ENCODE measurements around the gene ERC1. TPM values are rescaled to one million over a fixed set of nuclear protein-coding genes. Genes with fewer than 3 reads are reported as not detected.
"Not testable (repeated sequence)": the region's sequence is repeated elsewhere in the genome, so short reads cannot be mapped to it uniquely, and the experiment has no call there.

ERC1 gene
- total RNA-seq, 1 donor from 2014 or later: 42.6 TPM

GRCh38 chr12:1071182-1071581, 80.2 kb downstream of the ERC1 start:
- H3K9me3 Mint-ChIP-seq: no peaks in the 10 kb centered on the region
- H3K4me3 Mint-ChIP-seq (ENCODE audit: low read depth): no peak overlapping the region
- H3K27ac Mint-ChIP-seq: no peak overlapping the region
- peaks cover 9% of the 10 kb centered on the region for H3K4me1 Mint-ChIP-seq (ENCODE audit: low read depth)
- H3K27me3 Mint-ChIP-seq (ENCODE audit: low read depth): peaks cover 2% of the 10 kb centered on the region
- no peak for DNase-seq (ENCODE audit: low spot score)
- H3K36me3 Mint-ChIP-seq (ENCODE audit: low read depth): peaks cover under 1% of the 10 kb centered on the region
- intact Hi-C loops (cut with micrococcal nuclease): no loop called here

GRCh38 chr12:1073652-1074051, 82.6 kb downstream of the ERC1 start:
- no peak overlapping the region for H3K4me3 Mint-ChIP-seq (ENCODE audit: low read depth)
- intact Hi-C loops (cut with micrococcal nuclease): no loop called here
- no peaks in the 10 kb centered on the region for H3K9me3 Mint-ChIP-seq
- H3K27ac Mint-ChIP-seq: no peak overlapping the region
- H3K27me3 Mint-ChIP-seq (ENCODE audit: low read depth): peaks cover 2% of the 10 kb centered on the region
- no peaks in the 10 kb centered on the region for H3K36me3 Mint-ChIP-seq (ENCODE audit: low read depth)
- DNase-seq (ENCODE audit: low spot score): no peak
- peaks cover 9% of the 10 kb centered on the region for H3K4me1 Mint-ChIP-seq (ENCODE audit: low read depth)

- intact Hi-C loops (cut with micrococcal nuclease): no loop called here
- no peak for DNase-seq (ENCODE audit: low spot score)
- no peaks in the 10 kb centered on the region for H3K27me3 Mint-ChIP-seq (ENCODE audit: low read depth)
- H3K36me3 Mint-ChIP-seq (ENCODE audit: low read depth): no peaks in the 10 kb centered on the region
- no peaks in the 10 kb centered on the region for H3K9me3 Mint-ChIP-seq
- H3K27ac Mint-ChIP-seq: no peak overlapping the region
- H3K4me1 Mint-ChIP-seq (ENCODE audit: low read depth): peaks cover 13% of the 10 kb centered on the region
- H3K4me3 Mint-ChIP-seq (ENCODE audit: low read depth): no peak overlapping the region
Measured at GRCh38 chr12:1077036-1077803, 86.2 kb downstream of the ERC1 start.

- intact Hi-C loops (cut with micrococcal nuclease): no loop called here
- Mint-ChIP-seq H3K4me3 (ENCODE audit: low read depth) (no peak overlapping the region), H3K36me3 (ENCODE audit: low read depth) (no peaks in the 10 kb centered on the region), H3K9me3 (no peaks in the 10 kb centered on the region), H3K27me3 (ENCODE audit: low read depth) (no peaks in the 10 kb centered on the region), H3K27ac (no peak overlapping the region), H3K4me1 (ENCODE audit: low read depth) (peaks cover 13% of the 10 kb centered on the region)
- no peak for DNase-seq (ENCODE audit: low spot score)
Measured at GRCh38 chr12:1078002-1078401, 87.0 kb downstream of the ERC1 start.

DNA sequence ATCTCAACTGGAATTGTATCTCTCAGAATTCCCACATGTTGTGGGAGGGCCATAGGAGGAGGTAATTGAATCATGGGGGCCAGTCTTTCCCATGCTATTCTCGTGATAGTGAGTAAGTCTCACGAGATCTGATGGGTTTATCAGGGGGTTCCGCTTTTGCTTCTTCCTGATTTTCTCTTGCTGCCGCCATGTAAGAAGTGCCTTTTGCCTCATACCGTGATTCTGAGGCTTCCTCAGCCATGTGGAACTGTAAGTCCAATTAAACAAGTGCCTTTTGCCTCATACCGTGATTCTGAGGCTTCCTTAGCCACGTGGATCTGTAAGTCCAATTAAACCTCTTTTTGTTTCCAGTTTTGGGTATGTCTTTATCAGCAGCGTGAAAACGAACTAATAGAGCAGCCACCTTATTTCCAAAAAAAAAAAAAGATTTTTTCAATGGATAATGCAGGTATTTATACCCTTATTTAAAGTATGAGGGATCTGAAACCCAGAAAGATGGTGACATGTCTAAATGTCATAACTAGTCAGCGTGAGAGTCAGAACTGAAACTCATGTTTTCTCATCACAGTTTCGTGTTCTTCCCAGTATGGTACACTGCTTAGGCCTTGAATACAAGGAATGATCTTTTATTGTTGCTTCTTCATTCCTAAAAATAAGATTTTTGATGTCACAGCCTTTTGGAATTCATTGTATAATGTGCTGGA, 89.6 kb downstream of the ERC1 start:
- no peaks in the 10 kb centered on the region for H3K9me3 Mint-ChIP-seq
- H3K4me1 Mint-ChIP-seq (ENCODE audit: low read depth): peaks cover 13% of the 10 kb centered on the region
- no peaks in the 10 kb centered on the region for H3K36me3 Mint-ChIP-seq (ENCODE audit: low read depth)
- no peak overlapping the region for H3K4me3 Mint-ChIP-seq (ENCODE audit: low read depth)
- no peak for DNase-seq (ENCODE audit: low spot score)
- intact Hi-C loops (cut with micrococcal nuclease): no loop called here
- no peak overlapping the region for H3K27ac Mint-ChIP-seq
- H3K27me3 Mint-ChIP-seq (ENCODE audit: low read depth): no peaks in the 10 kb centered on the region

DNA sequence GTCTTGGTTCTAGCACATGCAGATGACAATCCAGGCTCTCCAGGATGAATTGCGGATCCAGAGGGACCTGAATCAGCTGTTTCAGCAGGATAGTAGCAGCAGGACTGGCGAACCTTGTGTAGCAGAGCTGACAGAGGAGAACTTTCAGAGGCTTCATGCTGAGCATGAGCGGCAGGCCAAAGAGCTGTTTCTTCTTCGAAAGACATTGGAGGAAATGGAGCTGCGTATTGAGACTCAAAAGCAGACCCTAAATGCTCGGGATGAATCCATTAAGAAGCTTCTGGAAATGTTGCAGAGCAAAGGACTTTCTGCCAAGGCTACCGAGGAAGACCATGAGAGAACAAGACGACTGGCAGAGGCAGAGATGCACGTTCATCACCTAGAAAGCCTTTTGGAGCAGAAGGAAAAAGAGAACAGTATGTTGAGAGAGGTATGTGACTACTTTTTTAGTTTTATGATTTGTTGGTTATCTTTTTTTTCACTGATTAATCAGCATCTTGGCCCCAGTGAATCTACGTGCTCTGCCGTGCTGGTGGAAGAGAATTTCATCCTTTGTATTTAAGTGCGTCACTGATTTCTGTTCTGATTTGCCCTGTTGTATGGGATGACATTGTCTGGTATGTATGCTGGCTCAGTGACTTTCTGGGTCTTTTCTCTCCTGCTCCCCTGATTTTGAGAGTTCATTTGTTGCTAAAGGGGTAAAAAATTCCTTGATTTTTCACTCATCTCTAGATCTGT, 92.3 kb downstream of the ERC1 start:
- H3K27ac Mint-ChIP-seq: no peak overlapping the region
- H3K9me3 Mint-ChIP-seq: no peaks in the 10 kb centered on the region
- no peaks in the 10 kb centered on the region for H3K27me3 Mint-ChIP-seq (ENCODE audit: low read depth)
- intact Hi-C loops (cut with micrococcal nuclease): no loop called here
- no peak overlapping the region for H3K4me3 Mint-ChIP-seq (ENCODE audit: low read depth)
- H3K4me1 Mint-ChIP-seq (ENCODE audit: low read depth): peaks cover 13% of the 10 kb centered on the region
- DNase-seq (ENCODE audit: low spot score): no peak
- no peaks in the 10 kb centered on the region for H3K36me3 Mint-ChIP-seq (ENCODE audit: low read depth)

- no peak overlapping the region for H3K27ac Mint-ChIP-seq
- intact Hi-C loops (cut with micrococcal nuclease): no loop called here
- H3K36me3 Mint-ChIP-seq (ENCODE audit: low read depth): no peaks in the 10 kb centered on the region
- no peaks in the 10 kb centered on the region for H3K27me3 Mint-ChIP-seq (ENCODE audit: low read depth)
- DNase-seq (ENCODE audit: low spot score): no peak
- no peak overlapping the region for H3K4me3 Mint-ChIP-seq (ENCODE audit: low read depth)
- H3K4me1 Mint-ChIP-seq (ENCODE audit: low read depth): peaks cover 13% of the 10 kb centered on the region
- no peaks in the 10 kb centered on the region for H3K9me3 Mint-ChIP-seq
Measured at GRCh38 chr12:1083889-1084262, 92.9 kb downstream of the ERC1 start.

DNA sequence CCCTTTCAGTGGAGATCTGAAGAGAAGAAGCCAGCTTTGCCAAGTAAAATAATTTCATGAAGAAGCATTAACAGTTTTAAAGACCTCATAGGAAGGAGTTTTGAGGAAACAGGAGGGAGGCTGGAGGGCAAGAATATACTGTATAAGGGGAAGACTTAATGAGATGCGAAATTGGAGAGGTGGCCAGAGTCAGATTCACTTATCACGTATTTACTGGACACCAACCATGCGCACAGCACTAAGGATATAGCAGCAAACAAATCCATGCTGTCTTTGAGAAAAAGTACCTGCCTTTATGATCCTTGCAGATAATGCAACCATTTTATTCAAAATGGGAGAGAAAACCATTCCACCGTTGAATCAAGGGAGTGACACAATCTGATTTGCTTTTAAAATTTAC, 100.3 kb downstream of the ERC1 start:
- Mint-ChIP-seq H3K27me3 (ENCODE audit: low read depth) (no peaks in the 10 kb centered on the region), H3K36me3 (ENCODE audit: low read depth) (no peaks in the 10 kb centered on the region), H3K4me1 (ENCODE audit: low read depth) (peaks cover 4% of the 10 kb centered on the region), H3K9me3 (no peaks in the 10 kb centered on the region), H3K27ac (no peak overlapping the region), H3K4me3 (ENCODE audit: low read depth) (no peak overlapping the region)
- intact Hi-C loops (cut with micrococcal nuclease): loop anchor here (5.0 kb wide), 1 partner anchor 99 kb away; the partner anchor contains the start of gene ERC1
- DNase-seq (ENCODE audit: low spot score): no peak

DNA sequence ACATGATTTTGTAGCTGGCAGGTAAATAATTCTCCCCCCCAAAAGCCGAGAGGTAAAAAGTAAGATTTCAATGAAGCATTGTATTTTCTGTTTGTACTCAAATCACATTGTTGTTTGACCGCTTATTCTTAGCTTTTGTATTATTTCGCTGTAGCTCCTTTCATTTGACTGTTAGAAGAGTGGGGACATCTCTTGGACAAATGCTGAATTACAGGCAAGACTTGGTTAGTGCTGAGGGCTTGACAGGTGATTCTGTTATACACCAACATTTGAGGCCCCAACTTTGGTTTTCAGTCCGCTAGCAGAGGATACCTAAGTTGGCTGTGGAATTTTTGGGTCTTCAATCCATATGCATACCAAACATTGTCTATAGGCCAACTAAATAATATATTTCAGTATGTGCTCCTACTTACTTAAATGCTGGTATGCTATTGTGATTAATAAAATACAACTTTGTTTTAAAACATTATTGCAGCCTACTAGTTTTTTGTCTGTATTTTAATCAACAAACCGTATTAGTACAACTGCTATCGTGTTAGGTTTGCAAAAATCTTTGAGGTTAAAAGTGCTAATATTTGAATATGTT, 102.2 kb downstream of the ERC1 start:
- DNase-seq (ENCODE audit: low spot score): no peak
- H3K27ac Mint-ChIP-seq: no peak overlapping the region
- peaks cover 7% of the 10 kb centered on the region for H3K4me1 Mint-ChIP-seq (ENCODE audit: low read depth)
- H3K9me3 Mint-ChIP-seq: no peaks in the 10 kb centered on the region
- no peaks in the 10 kb centered on the region for H3K27me3 Mint-ChIP-seq (ENCODE audit: low read depth)
- no peaks in the 10 kb centered on the region for H3K36me3 Mint-ChIP-seq (ENCODE audit: low read depth)
- H3K4me3 Mint-ChIP-seq (ENCODE audit: low read depth): no peak overlapping the region
- intact Hi-C loops (cut with micrococcal nuclease): loop anchor here (5.0 kb wide), 1 partner anchor 101 kb away; the partner anchor contains the start of gene ERC1

GRCh38 chr12:1094714-1095113, 103.7 kb downstream of the ERC1 start:
- H3K9me3 Mint-ChIP-seq: no peaks in the 10 kb centered on the region

DNA sequence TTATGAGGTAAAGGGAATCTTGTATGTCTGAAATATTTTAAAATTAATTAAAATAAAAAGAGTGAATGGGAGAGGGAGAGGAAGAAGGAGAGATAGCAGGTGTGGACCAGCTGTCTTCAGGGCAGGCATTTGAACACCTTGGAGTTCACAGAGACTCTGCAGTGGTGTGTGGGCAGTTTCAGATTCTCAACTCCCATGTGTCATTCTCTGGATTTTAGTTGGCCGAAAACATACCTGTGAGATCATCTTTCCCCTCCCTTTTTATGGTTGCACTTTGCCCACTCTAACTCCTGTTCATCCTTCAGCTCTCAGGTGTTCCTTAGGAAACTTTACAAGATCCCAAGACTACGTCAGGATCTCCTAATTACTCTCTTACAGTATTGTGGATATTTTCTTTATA, 108.1 kb downstream of the ERC1 start:
- no peak for DNase-seq (ENCODE audit: low spot score)
- Mint-ChIP-seq H3K4me3 (ENCODE audit: low read depth) (no peak overlapping the region), H3K27ac (no peak overlapping the region), H3K36me3 (ENCODE audit: low read depth) (no peaks in the 10 kb centered on the region), H3K4me1 (ENCODE audit: low read depth) (peaks cover 20% of the 10 kb centered on the region), H3K9me3 (no peaks in the 10 kb centered on the region), H3K27me3 (ENCODE audit: low read depth) (no peaks in the 10 kb centered on the region)
- intact Hi-C loops (cut with micrococcal nuclease): no loop called here

More at GRCh38 chr12:1094714-1095113, 103.7 kb downstream of the ERC1 start:
- DNase-seq (ENCODE audit: low spot score): no peak
- Mint-ChIP-seq H3K27ac (no peak overlapping the region), H3K36me3 (ENCODE audit: low read depth) (no peaks in the 10 kb centered on the region), H3K4me3 (ENCODE audit: low read depth) (no peak overlapping the region), H3K27me3 (ENCODE audit: low read depth) (no peaks in the 10 kb centered on the region), H3K4me1 (ENCODE audit: low read depth) (peaks cover 18% of the 10 kb centered on the region)
- intact Hi-C loops (cut with micrococcal nuclease): loop anchor here (5.0 kb wide), 1 partner anchor 102 kb away; the partner anchor contains the start of gene ERC1

DNA sequence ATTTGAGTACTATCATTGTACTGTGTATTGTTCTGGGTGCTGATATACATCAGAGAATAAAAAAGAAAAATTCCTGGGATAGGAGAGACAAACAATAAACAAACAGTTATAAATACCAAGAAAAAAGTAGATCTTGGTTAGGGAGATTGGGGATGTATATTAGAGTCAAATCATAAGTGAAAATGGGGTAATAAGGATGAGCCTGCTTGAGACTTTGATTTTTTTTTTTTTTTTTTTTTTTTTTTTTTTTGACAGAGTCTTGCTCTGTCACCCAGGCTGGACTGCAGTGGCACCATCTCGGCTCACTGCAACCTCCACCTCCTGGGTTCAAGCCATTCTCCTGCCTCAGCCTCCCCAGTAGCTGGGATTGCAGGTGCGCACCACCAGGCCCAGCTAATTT, 108.6 kb downstream of the ERC1 start:
- H3K27ac Mint-ChIP-seq; H3K9me3 Mint-ChIP-seq; H3K27me3 Mint-ChIP-seq (ENCODE audit: low read depth); intact Hi-C loops (cut with micrococcal nuclease); DNase-seq (ENCODE audit: low spot score); H3K36me3 Mint-ChIP-seq (ENCODE audit: low read depth); H3K4me3 Mint-ChIP-seq (ENCODE audit: low read depth): not testable (repeated sequence)
- peaks cover 20% of the 10 kb centered on the region for H3K4me1 Mint-ChIP-seq (ENCODE audit: low read depth)
